ENCODE data around the gene SLC22A3. TPM values are rescaled to one million over a fixed set of nuclear protein-coding genes. Genes with fewer than 3 reads are reported as not detected.

SLC22A3 gene
- total RNA-seq, 4 donors from 2014 or later: 11.8 to 31.0 (median 22.3) TPM

- no peaks in the 10 kb centered on the region for H3K4me1 ChIP-seq
- H3K9me3 ChIP-seq: peaks cover 0 to 20% (median 0%) of the 10 kb centered on the region in 3 donors
- ATAC-seq: no peak
- peaks cover 0 to 16% of the 10 kb centered on the region in 2 donors for H3K36me3 ChIP-seq
- WGBS, 2 donors (ENCODE audit: low coverage in 1 of 2): 79 to 100% methylated on average over 4 to 6 of the region's 8 CpGs
- H3K27ac ChIP-seq: no peak overlapping the region
- no peaks in the 10 kb centered on the region for H3K27me3 ChIP-seq
- H3K4me3 ChIP-seq: no peak overlapping the region
- TF ChIP-seq EP300 (IDR thresholded peaks at IDR 0.05) (no peak), POLR2A (IDR thresholded peaks at IDR 0.05) (no peak), POLR2AphosphoS5 (IDR thresholded peaks at IDR 0.05) (no peak), CTCF (IDR thresholded peaks at IDR 0.05) (no peak)
Observed at GRCh38 chr6:160477901-160478300, 129.7 kb downstream of the SLC22A3 start.

GRCh38 chr6:160487116-160487515, 138.9 kb downstream of the SLC22A3 start:
- no peaks in the 10 kb centered on the region for H3K4me1 ChIP-seq
- no peaks in the 10 kb centered on the region for H3K9me3 ChIP-seq
- 76 to 89% methylated on average over 3 to 8 of the region's 11 CpGs for WGBS, 2 donors (ENCODE audit: low coverage in 1 of 2)
- H3K27me3 ChIP-seq: no peaks in the 10 kb centered on the region
- TF ChIP-seq CTCF (IDR thresholded peaks at IDR 0.05) (no peak), POLR2AphosphoS5 (IDR thresholded peaks at IDR 0.05) (no peak), POLR2A (IDR thresholded peaks at IDR 0.05) (no peak), EP300 (IDR thresholded peaks at IDR 0.05) (no peak)
- no peak overlapping the region for H3K4me3 ChIP-seq
- peaks cover 0 to 5% of the 10 kb centered on the region in 2 donors for H3K36me3 ChIP-seq
- H3K27ac ChIP-seq: no peak overlapping the region
- ATAC-seq: no peak

GRCh38 chr6:160489091-160489490, 140.9 kb downstream of the SLC22A3 start:
- H3K36me3 ChIP-seq: no peaks in the 10 kb centered on the region
- no peak overlapping the region for H3K4me3 ChIP-seq
- TF ChIP-seq EP300 (IDR thresholded peaks at IDR 0.05) (no peak), POLR2AphosphoS5 (IDR thresholded peaks at IDR 0.05) (no peak), POLR2A (IDR thresholded peaks at IDR 0.05) (no peak)
- 78 to 89% methylated on average over 1 of the region's 1 CpG for WGBS, 2 donors (ENCODE audit: low coverage in 1 of 2)
- no peak for ATAC-seq
- no peaks in the 10 kb centered on the region for H3K9me3 ChIP-seq
- no peak overlapping the region for H3K27ac ChIP-seq
- no peaks in the 10 kb centered on the region for H3K4me1 ChIP-seq
- no peaks in the 10 kb centered on the region for H3K27me3 ChIP-seq

- no peak overlapping the region for H3K4me3 ChIP-seq
- TF ChIP-seq POLR2A (IDR thresholded peaks at IDR 0.05): no peak
- TF ChIP-seq CTCF (IDR thresholded peaks at IDR 0.05): no peak
- no peak for TF ChIP-seq EP300 (IDR thresholded peaks at IDR 0.05)
- no peak for TF ChIP-seq POLR2AphosphoS5 (IDR thresholded peaks at IDR 0.05)
- H3K27me3 ChIP-seq: no peaks in the 10 kb centered on the region
- no peak for ATAC-seq
- no peaks in the 10 kb centered on the region for H3K4me1 ChIP-seq
- H3K36me3 ChIP-seq: no peaks in the 10 kb centered on the region
- no peaks in the 10 kb centered on the region for H3K9me3 ChIP-seq
- H3K27ac ChIP-seq: no peak overlapping the region
- WGBS, 2 donors (ENCODE audit: low coverage in 1 of 2): 71 to 90% methylated on average over 3 of the region's 3 CpGs
Observed at GRCh38 chr6:160494576-160494975, 146.4 kb downstream of the SLC22A3 start.

GRCh38 chr6:160500639-160501038, 152.5 kb downstream of the SLC22A3 start:
- Histone ChIP-seq H3K27me3 (no peaks in the 10 kb centered on the region), H3K4me3 (no peak overlapping the region), H3K36me3 (no peaks in the 10 kb centered on the region), H3K9me3 (peaks cover 0 to 18% (median 0%) of the 10 kb centered on the region in 3 donors), H3K27ac (no peak overlapping the region), H3K4me1 (no peaks in the 10 kb centered on the region)
- WGBS, 2 donors (ENCODE audit: low coverage in 1 of 2): 76 to 95% methylated on average over 3 to 4 of the region's 4 CpGs
- no peak for ATAC-seq
- TF ChIP-seq CTCF (IDR thresholded peaks at IDR 0.05): no peak
- TF ChIP-seq POLR2A (IDR thresholded peaks at IDR 0.05): no peak
- no peak for TF ChIP-seq EP300 (IDR thresholded peaks at IDR 0.05)
- no peak for TF ChIP-seq POLR2AphosphoS5 (IDR thresholded peaks at IDR 0.05)

Other genes with a start within 250 kb of the SLC22A3 start
- gene SLC22A1, start 226.6 kb upstream of the SLC22A3 start, total RNA-seq: under 1 TPM in 3 of 4 donors, not detected in 1; 0.35 to 0.67 (median 0.58) TPM
- gene SLC22A2, start 89.6 kb upstream of the SLC22A3 start, total RNA-seq: under 1 TPM in 1 of 4 donors, not detected in 3; 0.47 TPM

All from gastroesophageal sphincter (tissue), 4 donors.